ENCODE measurements around the gene TRMT6.

DNA sequence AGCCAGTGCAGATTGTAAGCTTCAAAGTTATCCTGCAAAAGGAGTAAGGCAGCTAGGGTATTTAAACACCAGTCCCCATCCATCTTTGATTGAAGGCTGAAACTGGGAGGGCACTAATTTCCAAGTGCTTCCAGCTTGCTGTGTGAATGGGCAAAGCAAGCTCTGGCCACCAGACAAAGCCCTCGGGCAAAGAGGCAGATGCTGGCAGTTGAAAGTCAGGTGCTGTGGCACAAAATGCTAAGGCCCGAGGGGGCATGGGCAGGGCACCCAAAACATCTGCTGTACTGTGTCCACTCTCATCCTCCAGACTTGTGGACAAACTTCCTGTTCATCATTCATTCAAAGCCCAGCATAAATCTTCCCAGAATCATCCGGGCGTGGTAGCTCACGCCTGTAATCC lies 62.9 kb downstream of the TRMT6 start:
- TF ChIP-seq, protein P1, sequence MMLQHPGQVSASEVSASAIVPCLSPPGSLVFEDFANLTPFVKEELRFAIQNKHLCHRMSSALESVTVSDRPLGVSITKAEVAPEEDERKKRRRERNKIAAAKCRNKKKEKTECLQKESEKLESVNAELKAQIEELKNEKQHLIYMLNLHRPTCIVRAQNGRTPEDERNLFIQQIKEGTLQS (IDR thresholded peaks at IDR 0.05): no peak
- TF ChIP-seq, protein P1 (CRISPR knock-in tag; conservative IDR thresholded peaks at IDR 0.05): no peak
- TF ChIP-seq SRSF1 (IDR thresholded peaks at IDR 0.05; ENCODE audit: low read depth, low read length) (no peak), EP300 (IDR thresholded peaks at IDR 0.05; ENCODE audit: low read length) (no peak), NRF1 (conservative IDR thresholded peaks at IDR 0.05 in 1 of 2, IDR thresholded peaks at IDR 0.05 in 1 of 2) (no peak)
- TF ChIP-seq, protein P2, sequence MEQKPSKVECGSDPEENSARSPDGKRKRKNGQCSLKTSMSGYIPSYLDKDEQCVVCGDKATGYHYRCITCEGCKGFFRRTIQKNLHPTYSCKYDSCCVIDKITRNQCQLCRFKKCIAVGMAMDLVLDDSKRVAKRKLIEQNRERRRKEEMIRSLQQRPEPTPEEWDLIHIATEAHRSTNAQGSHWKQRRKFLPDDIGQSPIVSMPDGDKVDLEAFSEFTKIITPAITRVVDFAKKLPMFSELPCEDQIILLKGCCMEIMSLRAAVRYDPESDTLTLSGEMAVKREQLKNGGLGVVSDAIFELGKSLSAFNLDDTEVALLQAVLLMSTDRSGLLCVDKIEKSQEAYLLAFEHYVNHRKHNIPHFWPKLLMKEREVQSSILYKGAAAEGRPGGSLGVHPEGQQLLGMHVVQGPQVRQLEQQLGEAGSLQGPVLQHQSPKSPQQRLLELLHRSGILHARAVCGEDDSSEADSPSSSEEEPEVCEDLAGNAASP (IDR thresholded peaks at IDR 0.05): no peak
- TF ChIP-seq, protein P3, sequence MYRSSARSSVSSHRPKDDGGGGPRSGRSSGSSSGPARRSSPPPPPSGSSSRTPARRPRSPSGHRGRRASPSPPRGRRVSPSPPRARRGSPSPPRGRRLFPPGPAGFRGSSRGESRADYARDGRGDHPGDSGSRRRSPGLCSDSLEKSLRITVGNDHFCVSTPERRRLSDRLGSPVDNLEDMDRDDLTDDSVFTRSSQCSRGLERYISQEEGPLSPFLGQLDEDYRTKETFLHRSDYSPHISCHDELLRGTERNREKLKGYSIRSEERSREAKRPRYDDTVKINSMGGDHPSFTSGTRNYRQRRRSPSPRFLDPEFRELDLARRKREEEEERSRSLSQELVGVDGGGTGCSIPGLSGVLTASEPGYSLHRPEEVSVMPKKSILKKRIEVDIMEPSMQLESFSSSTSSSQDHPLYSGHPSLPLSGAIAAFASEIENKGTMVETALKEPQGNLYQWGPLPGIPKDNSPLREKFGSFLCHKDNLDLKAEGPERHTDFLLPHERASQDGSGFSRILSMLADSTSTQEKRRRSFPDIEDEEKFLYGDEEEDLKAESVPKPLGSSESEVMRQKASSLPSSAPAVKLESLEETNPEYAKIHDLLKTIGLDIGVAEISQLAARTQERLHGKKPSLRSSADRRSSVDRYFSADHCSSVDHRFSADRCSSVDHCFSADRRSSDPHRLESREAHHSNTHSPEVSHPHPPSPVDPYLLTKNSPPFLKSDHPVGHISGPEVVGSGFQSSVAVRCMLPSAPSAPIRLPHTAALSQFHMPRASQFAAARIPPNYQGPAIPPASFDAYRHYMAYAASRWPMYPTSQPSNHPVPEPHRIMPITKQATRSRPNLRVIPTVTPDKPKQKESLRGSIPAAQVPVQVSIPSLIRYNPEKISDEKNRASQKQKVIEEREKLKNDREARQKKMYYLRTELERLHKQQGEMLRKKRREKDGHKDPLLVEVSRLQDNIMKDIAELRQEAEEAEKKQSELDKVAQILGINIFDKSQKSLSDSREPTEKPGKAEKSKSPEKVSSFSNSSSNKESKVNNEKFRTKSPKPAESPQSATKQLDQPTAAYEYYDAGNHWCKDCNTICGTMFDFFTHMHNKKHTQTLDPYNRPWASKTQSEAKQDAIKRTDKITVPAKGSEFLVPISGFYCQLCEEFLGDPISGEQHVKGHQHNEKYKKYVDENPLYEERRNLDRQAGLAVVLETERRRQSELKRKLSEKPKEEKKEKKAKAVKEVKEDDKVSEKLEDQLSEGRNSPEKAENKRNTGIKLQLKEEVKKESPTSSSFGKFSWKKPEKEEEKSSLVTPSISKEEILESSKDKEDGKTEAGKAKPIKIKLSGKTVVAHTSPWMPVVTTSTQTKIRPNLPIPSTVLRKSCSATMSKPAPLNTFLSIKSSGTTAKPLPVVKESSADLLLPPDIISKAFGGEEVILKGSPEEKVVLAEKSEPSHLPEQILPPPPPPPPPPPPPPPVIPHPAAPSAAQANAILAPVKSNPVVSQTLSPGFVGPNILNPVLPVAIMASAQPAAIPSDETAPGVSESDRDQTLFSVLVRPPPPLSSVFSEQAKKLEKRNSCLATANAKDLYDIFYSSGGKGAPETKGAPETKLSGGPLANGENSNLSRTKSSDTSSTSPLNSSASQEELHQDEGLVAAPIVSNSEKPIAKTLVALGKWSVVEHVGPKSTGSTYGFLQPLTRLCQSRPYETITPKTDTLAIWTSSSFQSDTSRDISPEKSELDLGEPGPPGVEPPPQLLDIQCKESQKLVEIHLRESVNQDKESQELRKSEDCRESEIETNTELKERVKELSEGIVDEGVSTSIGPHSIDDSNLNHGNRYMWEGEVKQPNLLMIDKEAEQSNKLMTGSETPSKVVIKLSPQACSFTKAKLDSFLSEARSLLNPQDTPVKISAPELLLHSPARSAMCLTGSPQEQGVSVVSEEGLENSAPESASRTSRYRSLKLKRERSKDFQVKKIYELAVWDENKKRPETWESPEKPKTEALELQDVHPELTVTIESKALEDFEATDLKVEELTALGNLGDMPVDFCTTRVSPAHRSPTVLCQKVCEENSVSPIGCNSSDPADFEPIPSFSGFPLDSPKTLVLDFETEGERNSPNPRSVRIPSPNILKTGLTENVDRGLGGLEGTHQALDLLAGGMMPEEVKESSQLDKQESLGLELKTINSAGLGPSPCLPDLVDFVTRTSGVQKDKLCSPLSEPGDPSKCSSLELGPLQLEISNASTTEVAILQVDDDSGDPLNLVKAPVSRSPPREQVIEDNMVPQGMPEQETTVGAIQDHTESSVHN (IDR thresholded peaks at IDR 0.05; ENCODE audit: borderline replicate concordance in 1 of 2, low read depth in 1 of 2): no peak
- TF ChIP-seq, protein P4, sequence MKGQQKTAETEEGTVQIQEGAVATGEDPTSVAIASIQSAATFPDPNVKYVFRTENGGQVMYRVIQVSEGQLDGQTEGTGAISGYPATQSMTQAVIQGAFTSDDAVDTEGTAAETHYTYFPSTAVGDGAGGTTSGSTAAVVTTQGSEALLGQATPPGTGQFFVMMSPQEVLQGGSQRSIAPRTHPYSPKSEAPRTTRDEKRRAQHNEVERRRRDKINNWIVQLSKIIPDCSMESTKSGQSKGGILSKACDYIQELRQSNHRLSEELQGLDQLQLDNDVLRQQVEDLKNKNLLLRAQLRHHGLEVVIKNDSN (CRISPR knock-in tag; IDR thresholded peaks at IDR 0.05): no peak
- TF ChIP-seq, protein P5, sequence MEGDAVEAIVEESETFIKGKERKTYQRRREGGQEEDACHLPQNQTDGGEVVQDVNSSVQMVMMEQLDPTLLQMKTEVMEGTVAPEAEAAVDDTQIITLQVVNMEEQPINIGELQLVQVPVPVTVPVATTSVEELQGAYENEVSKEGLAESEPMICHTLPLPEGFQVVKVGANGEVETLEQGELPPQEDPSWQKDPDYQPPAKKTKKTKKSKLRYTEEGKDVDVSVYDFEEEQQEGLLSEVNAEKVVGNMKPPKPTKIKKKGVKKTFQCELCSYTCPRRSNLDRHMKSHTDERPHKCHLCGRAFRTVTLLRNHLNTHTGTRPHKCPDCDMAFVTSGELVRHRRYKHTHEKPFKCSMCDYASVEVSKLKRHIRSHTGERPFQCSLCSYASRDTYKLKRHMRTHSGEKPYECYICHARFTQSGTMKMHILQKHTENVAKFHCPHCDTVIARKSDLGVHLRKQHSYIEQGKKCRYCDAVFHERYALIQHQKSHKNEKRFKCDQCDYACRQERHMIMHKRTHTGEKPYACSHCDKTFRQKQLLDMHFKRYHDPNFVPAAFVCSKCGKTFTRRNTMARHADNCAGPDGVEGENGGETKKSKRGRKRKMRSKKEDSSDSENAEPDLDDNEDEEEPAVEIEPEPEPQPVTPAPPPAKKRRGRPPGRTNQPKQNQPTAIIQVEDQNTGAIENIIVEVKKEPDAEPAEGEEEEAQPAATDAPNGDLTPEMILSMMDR (IDR thresholded peaks at IDR 0.05 in 2 of 3, conservative IDR thresholded peaks at IDR 0.05 in 1 of 3; ENCODE audit: insufficient read depth in 2 of 3, low read depth in 1 of 3, low read length in 3 of 3): no peak
